ENCODE data around the gene DGLUCY.
"Not testable (repeated sequence)": the region's sequence is repeated elsewhere in the genome, so short reads cannot be mapped to it uniquely, and the experiment has no call there.

DGLUCY gene

DNA sequence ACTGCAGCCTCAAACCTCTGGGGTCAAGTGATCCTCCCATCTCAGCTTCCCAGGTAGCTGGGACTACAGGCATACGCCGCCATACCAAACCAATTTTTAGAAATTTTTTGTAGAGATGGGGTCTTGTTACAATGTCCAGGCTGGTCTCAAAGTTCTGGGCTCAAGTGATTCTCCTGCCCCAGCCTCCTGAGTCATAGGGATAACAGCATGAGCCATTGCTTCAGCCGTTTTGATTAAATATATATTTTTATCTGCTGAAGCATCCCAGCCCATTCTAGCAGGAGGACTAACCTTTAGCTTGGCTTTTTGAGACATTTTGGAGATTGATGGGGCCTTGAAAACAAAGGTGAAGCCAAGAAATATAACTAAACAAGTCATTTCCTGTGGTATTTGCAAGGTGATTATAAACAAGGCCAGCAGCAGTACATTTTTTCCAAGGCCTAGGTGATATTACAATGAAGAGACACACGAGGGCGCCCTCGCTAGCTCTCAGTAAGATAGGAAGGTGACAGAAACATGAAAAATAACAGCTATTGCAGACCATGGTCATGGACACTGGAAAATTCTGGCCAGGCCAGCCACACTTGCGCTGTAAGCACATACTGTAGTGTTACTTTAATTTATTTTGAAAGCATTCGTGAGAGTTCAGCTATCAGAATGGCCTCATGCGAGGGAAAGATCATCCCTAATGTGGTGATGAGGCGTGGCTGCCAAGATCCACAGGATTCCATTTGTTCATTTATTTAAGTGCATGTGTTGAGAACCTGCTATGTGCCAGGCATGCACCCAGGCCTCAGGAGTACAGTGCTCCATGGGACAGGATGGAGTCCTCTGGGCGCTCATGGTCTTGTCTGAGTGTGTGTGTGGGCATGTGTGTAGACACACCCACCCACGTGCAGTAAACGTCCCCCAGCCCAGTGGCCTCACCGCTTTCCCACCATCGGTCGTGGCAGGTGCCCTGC is 63.5 kb downstream of the DGLUCY start:
- Histone ChIP-seq H3K9ac (ENCODE audit: low read depth in 1 of 2, low read length in 2 of 2) (no peak overlapping the region), H3K36me3 (ENCODE audit: control insufficient read depth in 1 of 2, insufficient read depth in 2 of 2, low read length in 2 of 2) (peaks cover 24 to 62% of the 10 kb centered on the region in 2 donors), H3K4me1 (ENCODE audit: control insufficient read depth in 1 of 2, insufficient read depth in 2 of 2, low read length in 2 of 2) (peaks cover 5 to 8% of the 10 kb centered on the region in 2 donors), H3K27me3 (ENCODE audit: control insufficient read depth in 1 of 2, insufficient read depth in 2 of 2, low read length in 2 of 2) (no peaks in the 10 kb centered on the region), H3K9me3 (ENCODE audit: control insufficient read depth in 1 of 2, low read length in 2 of 2) (no peaks in the 10 kb centered on the region), H3K27ac (ENCODE audit: low read depth, low read length) (no peak overlapping the region), H3K4me3 (ENCODE audit: low read depth in 1 of 2, low read length in 2 of 2) (no peak overlapping the region)

DNA sequence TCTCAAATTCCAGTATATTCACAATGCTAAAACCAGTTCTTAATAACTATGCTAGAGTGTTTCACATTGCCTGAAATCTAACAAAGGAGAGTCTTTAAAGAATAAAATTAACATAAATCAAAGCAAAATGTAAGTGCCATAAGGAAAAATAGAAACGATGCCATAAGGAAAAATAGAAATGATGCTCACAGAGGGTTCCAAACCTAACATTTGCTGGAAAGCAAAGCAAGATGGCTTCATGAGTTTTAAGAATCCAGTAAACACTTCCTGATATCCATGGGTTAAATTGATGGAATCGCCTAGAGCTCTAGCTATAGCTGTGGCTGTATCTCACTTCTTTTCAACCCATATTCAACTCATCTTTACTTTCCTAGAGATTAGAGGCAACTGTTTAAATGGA is 66.7 kb downstream of the DGLUCY start:
- Histone ChIP-seq H3K36me3 (ENCODE audit: control insufficient read depth in 1 of 2, insufficient read depth in 2 of 2, low read length in 2 of 2) (peaks cover 19 to 62% of the 10 kb centered on the region in 2 donors), H3K9ac (ENCODE audit: low read depth in 1 of 2, low read length in 2 of 2) (no peak overlapping the region), H3K4me3 (ENCODE audit: low read depth in 1 of 2, low read length in 2 of 2) (no peak overlapping the region), H3K4me1 (ENCODE audit: control insufficient read depth in 1 of 2, insufficient read depth in 2 of 2, low read length in 2 of 2) (no peaks in the 10 kb centered on the region), H3K27me3 (ENCODE audit: control insufficient read depth in 1 of 2, insufficient read depth in 2 of 2, low read length in 2 of 2) (no peaks in the 10 kb centered on the region), H3K9me3 (ENCODE audit: control insufficient read depth in 1 of 2, low read length in 2 of 2) (no peaks in the 10 kb centered on the region), H3K27ac (ENCODE audit: low read depth, low read length) (no peak overlapping the region)

DNA sequence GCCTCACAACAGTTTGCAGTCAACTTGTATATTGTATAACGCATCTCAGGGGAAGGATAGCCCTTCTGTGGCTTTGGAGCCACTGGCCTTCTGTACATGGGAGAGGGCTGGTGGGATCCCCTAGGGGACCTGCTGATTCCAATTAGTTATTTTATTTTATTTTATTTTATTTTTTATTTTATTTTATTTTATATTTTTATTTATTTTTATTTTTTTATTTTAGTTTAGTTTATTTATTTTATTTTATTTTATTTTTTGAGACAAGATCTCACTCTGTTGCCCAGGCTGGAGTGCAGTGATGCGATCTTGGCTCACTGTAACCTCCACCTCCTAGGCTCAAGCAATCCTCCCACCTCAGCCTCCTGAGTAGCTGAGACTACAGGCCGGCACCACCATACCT is 68.9 kb downstream of the DGLUCY start:
- not testable (repeated sequence) for H3K27me3 ChIP-seq (ENCODE audit: control insufficient read depth in 1 of 2, insufficient read depth in 2 of 2, low read length in 2 of 2); H3K9ac ChIP-seq (ENCODE audit: low read depth in 1 of 2, low read length in 2 of 2); H3K9me3 ChIP-seq (ENCODE audit: control insufficient read depth in 1 of 2, low read length in 2 of 2); H3K27ac ChIP-seq (ENCODE audit: low read depth, low read length); H3K4me3 ChIP-seq (ENCODE audit: low read depth in 1 of 2, low read length in 2 of 2); H3K4me1 ChIP-seq (ENCODE audit: control insufficient read depth in 1 of 2, insufficient read depth in 2 of 2, low read length in 2 of 2)
- peaks cover 29 to 64% of the 10 kb centered on the region in 2 donors for H3K36me3 ChIP-seq (ENCODE audit: control insufficient read depth in 1 of 2, insufficient read depth in 2 of 2, low read length in 2 of 2)

DNA sequence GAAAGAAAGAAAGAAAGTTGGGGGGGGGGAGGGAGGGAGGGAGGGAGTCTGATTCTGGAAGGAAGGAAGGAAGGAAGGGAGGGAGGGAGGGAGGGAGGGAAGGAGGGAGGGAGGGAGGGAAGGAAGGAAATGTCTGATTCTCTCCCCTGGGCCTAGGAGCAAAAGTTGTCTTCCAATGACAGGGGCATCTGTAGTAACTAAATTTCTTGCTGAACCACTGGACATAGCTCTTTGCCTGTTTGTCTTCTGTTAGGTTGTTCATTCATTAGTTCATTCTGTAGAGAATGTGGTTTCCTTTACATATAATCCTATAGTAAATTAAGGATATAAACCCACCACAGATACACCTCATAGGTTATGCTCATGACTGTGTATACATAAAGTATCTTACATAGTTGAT is 70.7 kb downstream of the DGLUCY start:
- H3K27me3 ChIP-seq (ENCODE audit: control insufficient read depth in 1 of 2, insufficient read depth in 2 of 2, low read length in 2 of 2), result no peaks in the 10 kb centered on the region
- H3K4me1 ChIP-seq (ENCODE audit: control insufficient read depth in 1 of 2, insufficient read depth in 2 of 2, low read length in 2 of 2), result no peaks in the 10 kb centered on the region
- H3K27ac ChIP-seq (ENCODE audit: low read depth, low read length), result no peak overlapping the region
- no peak overlapping the region for H3K4me3 ChIP-seq (ENCODE audit: low read depth in 1 of 2, low read length in 2 of 2)
- H3K9ac ChIP-seq (ENCODE audit: low read depth in 1 of 2, low read length in 2 of 2), result no peak overlapping the region
- peaks cover 37 to 69% of the 10 kb centered on the region in 2 donors for H3K36me3 ChIP-seq (ENCODE audit: control insufficient read depth in 1 of 2, insufficient read depth in 2 of 2, low read length in 2 of 2)
- H3K9me3 ChIP-seq (ENCODE audit: control insufficient read depth in 1 of 2, low read length in 2 of 2), result no peaks in the 10 kb centered on the region

DNA sequence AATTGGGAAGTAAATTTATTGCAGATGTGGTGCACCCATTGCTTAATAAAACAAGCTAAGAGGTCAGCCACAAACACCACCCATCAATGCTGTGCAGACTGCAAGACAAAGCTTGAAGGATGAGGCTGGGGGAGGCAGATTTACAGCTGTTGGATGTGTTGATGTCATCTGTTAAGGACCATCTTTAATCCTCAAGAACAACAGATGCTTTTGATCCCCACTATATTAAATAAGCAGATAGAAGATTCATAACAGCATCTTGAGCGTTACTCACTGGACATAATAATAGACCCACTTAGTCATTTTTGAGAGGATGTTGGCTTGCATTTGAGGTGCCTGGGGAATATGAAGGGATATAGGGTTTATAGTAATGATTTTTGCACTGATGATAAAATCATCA is 71.8 kb downstream of the DGLUCY start:
- H3K9me3 ChIP-seq (ENCODE audit: control insufficient read depth in 1 of 2, low read length in 2 of 2), result no peaks in the 10 kb centered on the region
- H3K4me3 ChIP-seq (ENCODE audit: low read depth in 1 of 2, low read length in 2 of 2), result no peak overlapping the region
- H3K27me3 ChIP-seq (ENCODE audit: control insufficient read depth in 1 of 2, insufficient read depth in 2 of 2, low read length in 2 of 2), result no peaks in the 10 kb centered on the region
- no peak overlapping the region for H3K27ac ChIP-seq (ENCODE audit: low read depth, low read length)
- H3K4me1 ChIP-seq (ENCODE audit: control insufficient read depth in 1 of 2, insufficient read depth in 2 of 2, low read length in 2 of 2), result no peaks in the 10 kb centered on the region
- peaks cover 43 to 72% of the 10 kb centered on the region in 2 donors for H3K36me3 ChIP-seq (ENCODE audit: control insufficient read depth in 1 of 2, insufficient read depth in 2 of 2, low read length in 2 of 2)
- no peak overlapping the region for H3K9ac ChIP-seq (ENCODE audit: low read depth in 1 of 2, low read length in 2 of 2)

DNA sequence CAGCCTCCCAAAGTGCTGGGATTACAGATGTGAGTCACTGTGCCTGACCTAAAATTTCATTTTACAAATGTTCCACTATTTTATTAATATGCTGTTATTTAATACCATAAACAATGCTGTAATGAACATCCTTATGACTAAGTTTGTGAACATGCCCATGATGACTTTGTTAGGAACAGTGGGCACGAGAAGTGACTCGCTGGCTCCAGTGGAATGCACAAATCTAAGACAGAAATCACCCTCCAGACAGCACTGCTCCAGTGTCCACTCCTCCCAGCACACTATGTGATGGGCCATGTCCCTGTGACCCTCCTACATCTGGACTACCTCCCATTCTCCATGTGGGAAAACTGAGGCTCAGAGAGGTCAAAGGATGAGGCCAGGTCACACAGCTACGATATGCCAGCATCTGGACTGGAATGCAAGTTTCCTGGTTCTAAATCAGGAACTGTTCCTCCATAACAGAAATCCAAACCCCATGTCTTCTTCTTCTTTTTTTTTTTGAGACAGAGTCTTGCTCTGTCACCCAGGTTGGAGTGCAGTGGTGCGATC is 72.7 kb downstream of the DGLUCY start:
- H3K9me3 ChIP-seq (ENCODE audit: control insufficient read depth in 1 of 2, low read length in 2 of 2), result no peaks in the 10 kb centered on the region
- H3K36me3 ChIP-seq (ENCODE audit: control insufficient read depth in 1 of 2, insufficient read depth in 2 of 2, low read length in 2 of 2), result peaks cover 43 to 74% of the 10 kb centered on the region in 2 donors
- H3K27ac ChIP-seq (ENCODE audit: low read depth, low read length), result no peak overlapping the region
- no peaks in the 10 kb centered on the region for H3K4me1 ChIP-seq (ENCODE audit: control insufficient read depth in 1 of 2, insufficient read depth in 2 of 2, low read length in 2 of 2)
- H3K4me3 ChIP-seq (ENCODE audit: low read depth in 1 of 2, low read length in 2 of 2), result no peak overlapping the region
- H3K9ac ChIP-seq (ENCODE audit: low read depth in 1 of 2, low read length in 2 of 2), result no peak overlapping the region
- H3K27me3 ChIP-seq (ENCODE audit: control insufficient read depth in 1 of 2, insufficient read depth in 2 of 2, low read length in 2 of 2), result no peaks in the 10 kb centered on the region

DNA sequence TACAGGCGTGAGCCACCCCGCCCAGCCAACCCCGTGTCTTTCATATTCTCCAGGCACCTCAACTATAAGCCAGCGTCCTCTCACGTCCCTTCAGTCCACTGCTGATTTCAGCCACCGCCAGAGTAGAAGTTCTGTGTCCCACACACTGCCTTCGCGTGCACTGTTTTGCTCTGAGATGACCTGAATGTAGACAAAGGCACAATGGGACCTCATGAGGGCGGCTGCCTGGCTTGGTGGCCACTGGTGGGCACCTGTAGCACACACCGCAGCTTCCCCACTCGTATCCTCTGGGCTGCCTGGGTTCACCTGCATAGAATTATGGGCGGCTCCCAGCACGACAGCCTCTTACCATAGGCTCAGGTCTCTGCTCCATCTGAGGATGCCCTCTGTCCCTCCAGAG is 73.4 kb downstream of the DGLUCY start:
- no peaks in the 10 kb centered on the region for H3K27me3 ChIP-seq (ENCODE audit: control insufficient read depth in 1 of 2, insufficient read depth in 2 of 2, low read length in 2 of 2)
- peaks cover 48 to 77% of the 10 kb centered on the region in 2 donors for H3K36me3 ChIP-seq (ENCODE audit: control insufficient read depth in 1 of 2, insufficient read depth in 2 of 2, low read length in 2 of 2)
- no peaks in the 10 kb centered on the region for H3K4me1 ChIP-seq (ENCODE audit: control insufficient read depth in 1 of 2, insufficient read depth in 2 of 2, low read length in 2 of 2)
- no peak overlapping the region for H3K9ac ChIP-seq (ENCODE audit: low read depth in 1 of 2, low read length in 2 of 2)
- no peak overlapping the region for H3K27ac ChIP-seq (ENCODE audit: low read depth, low read length)
- H3K4me3 ChIP-seq (ENCODE audit: low read depth in 1 of 2, low read length in 2 of 2), result no peak overlapping the region
- H3K9me3 ChIP-seq (ENCODE audit: control insufficient read depth in 1 of 2, low read length in 2 of 2), result no peaks in the 10 kb centered on the region

DNA sequence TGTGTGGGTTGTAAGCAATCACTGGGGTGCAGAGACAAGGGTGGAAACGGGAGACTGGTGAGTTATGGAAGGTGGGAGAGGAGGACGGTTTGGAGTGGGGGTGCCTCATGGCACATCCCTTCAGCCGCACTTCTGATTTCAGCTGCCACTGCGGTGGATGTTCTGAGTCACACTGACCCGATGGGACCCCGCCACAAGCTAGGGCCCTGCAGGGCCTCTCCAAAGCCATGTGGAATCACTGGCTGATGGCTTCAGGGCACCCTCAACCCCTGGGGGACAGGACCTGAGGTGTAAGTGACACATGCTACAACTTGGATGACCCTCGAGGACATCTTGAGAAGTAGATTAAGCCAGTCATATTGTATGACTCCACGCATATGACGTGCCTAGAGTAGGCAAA is 77.0 kb downstream of the DGLUCY start:
- peaks cover 49 to 81% of the 10 kb centered on the region in 2 donors for H3K36me3 ChIP-seq (ENCODE audit: control insufficient read depth in 1 of 2, insufficient read depth in 2 of 2, low read length in 2 of 2)
- no peaks in the 10 kb centered on the region for H3K4me1 ChIP-seq (ENCODE audit: control insufficient read depth in 1 of 2, insufficient read depth in 2 of 2, low read length in 2 of 2)

DNA sequence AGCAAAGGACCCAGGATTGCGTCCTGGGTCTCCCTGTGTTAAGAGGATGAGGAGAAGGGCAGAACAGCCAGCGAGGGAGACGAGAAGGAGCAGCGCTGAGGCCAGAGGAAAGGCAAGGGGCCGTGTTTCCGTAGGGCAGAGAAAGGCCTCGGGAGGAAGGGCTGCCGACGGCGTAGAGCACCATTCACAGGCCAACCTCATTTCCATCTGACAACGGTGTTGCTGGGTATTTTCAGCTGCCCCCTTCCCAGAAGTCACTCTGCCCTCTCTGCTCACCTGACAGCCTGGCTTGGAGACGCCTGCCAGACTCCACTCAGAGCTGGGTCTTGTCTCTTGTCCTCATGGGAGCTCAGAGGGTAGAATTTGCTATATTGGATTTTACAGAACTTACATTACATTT is 79.2 kb downstream of the DGLUCY start:
- Histone ChIP-seq H3K9me3 (ENCODE audit: control insufficient read depth in 1 of 2, low read length in 2 of 2) (no peaks in the 10 kb centered on the region), H3K9ac (ENCODE audit: low read depth in 1 of 2, low read length in 2 of 2) (no peak overlapping the region), H3K4me3 (ENCODE audit: low read depth in 1 of 2, low read length in 2 of 2) (no peak overlapping the region), H3K27me3 (ENCODE audit: control insufficient read depth in 1 of 2, insufficient read depth in 2 of 2, low read length in 2 of 2) (no peaks in the 10 kb centered on the region), H3K27ac (ENCODE audit: low read depth, low read length) (no peak overlapping the region), H3K36me3 (ENCODE audit: control insufficient read depth in 1 of 2, insufficient read depth in 2 of 2, low read length in 2 of 2) (peaks cover 41 to 82% of the 10 kb centered on the region in 2 donors), H3K4me1 (ENCODE audit: control insufficient read depth in 1 of 2, insufficient read depth in 2 of 2, low read length in 2 of 2) (no peaks in the 10 kb centered on the region)

More for the DNA sequence above, 77.0 kb downstream of the DGLUCY start:
- Histone ChIP-seq H3K27me3 (ENCODE audit: control insufficient read depth in 1 of 2, insufficient read depth in 2 of 2, low read length in 2 of 2) (no peaks in the 10 kb centered on the region), H3K9ac (ENCODE audit: low read depth in 1 of 2, low read length in 2 of 2) (no peak overlapping the region), H3K9me3 (ENCODE audit: control insufficient read depth in 1 of 2, low read length in 2 of 2) (no peaks in the 10 kb centered on the region), H3K4me3 (ENCODE audit: low read depth in 1 of 2, low read length in 2 of 2) (no peak overlapping the region), H3K27ac (ENCODE audit: low read depth, low read length) (no peak overlapping the region)

DNA sequence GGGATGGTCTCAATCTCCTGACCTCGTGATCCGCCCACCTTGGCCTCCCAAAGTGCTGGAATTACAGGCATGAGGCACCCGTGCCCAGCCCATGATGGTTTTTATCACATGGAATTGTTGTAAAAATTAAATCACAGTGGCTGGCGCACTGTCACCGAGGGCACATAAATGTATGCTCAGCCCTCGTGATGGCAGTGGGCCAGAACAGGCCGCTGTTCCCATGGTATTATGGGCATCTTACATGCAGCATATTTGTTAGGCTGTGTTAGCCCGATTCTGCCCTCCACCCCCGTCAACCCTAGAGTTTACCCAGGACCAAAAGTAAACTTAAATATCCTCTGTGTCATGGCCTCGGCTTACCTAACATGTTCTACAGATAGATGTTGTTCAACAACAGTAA is 82.0 kb downstream of the DGLUCY start:
- Histone ChIP-seq H3K27ac (ENCODE audit: low read depth, low read length) (no peak overlapping the region), H3K27me3 (ENCODE audit: control insufficient read depth in 1 of 2, insufficient read depth in 2 of 2, low read length in 2 of 2) (no peaks in the 10 kb centered on the region), H3K9me3 (ENCODE audit: control insufficient read depth in 1 of 2, low read length in 2 of 2) (peaks cover 0 to 2% of the 10 kb centered on the region in 2 donors), H3K36me3 (ENCODE audit: control insufficient read depth in 1 of 2, insufficient read depth in 2 of 2, low read length in 2 of 2) (peaks cover 40 to 84% of the 10 kb centered on the region in 2 donors), H3K4me1 (ENCODE audit: control insufficient read depth in 1 of 2, insufficient read depth in 2 of 2, low read length in 2 of 2) (no peaks in the 10 kb centered on the region), H3K9ac (ENCODE audit: low read depth in 1 of 2, low read length in 2 of 2) (no peak overlapping the region), H3K4me3 (ENCODE audit: low read depth in 1 of 2, low read length in 2 of 2) (no peak overlapping the region)
